HG03457 (cell line): ENCODE results near the gene FAM170A.

Experiments
- ATAC-seq: cut with Tn5 transposase; IDR thresholded peaks from one replicate; pipeline ENCODE4 v1.9.1; 2021; ENCODE audit warnings: moderate number of reproducible peaks; ENCODE audit not compliant: unreplicated experiment

FAM170A gene, protein sequence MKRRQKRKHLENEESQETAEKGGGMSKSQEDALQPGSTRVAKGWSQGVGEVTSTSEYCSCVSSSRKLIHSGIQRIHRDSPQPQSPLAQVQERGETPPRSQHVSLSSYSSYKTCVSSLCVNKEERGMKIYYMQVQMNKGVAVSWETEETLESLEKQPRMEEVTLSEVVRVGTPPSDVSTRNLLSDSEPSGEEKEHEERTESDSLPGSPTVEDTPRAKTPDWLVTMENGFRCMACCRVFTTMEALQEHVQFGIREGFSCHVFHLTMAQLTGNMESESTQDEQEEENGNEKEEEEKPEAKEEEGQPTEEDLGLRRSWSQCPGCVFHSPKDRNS

DNA sequence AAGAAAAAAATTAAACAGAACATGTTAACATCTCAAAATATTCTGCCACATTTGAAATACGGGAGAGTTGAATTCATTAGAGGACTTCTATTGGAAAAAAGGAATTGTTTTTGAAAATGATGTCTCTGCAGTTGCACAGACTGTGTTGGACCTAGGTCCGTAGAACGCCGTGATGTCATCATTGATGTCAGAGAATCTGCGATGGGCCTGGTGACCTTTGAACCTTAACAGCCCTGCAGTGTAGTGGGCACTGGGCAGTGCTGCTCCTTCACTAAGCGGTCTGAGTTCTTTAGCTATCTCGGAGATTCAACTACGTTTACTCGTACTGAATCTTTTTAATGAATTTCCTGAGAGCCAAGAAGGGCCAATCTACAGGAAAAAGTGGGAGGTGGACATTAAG is at the start of gene FAM170A:
TSS of gene FAM170A (plus strand) at position 220 of the 400 bp plus-strand sequence. CDS start 211 bp downstream, outside the sequence.
- ATAC-seq: no peak

- no peak for ATAC-seq
Measured at GRCh38 chr5:119582987-119583386, 46.4 kb upstream of the FAM170A start.

DNA sequence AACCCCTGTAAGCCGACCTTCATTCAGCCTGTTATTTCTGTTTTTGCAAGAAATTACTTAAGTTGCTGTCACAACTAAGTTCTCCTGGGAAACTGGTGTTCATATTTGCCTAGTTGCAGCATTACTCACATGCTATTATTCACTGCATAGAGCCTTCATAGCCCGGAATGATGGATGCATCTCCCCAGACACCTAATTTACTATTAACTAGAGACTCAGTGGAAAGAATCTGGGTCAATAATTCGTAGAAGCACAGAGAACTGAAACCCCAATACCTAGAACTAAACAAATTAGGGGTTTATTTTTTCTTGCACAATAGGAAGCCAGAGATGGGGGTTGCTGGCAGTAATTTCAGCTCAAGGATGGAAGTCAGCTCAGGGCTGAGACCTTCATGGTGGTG is 45.7 kb upstream of the FAM170A start:
- peak; percentile 96 for ATAC-seq

DNA sequence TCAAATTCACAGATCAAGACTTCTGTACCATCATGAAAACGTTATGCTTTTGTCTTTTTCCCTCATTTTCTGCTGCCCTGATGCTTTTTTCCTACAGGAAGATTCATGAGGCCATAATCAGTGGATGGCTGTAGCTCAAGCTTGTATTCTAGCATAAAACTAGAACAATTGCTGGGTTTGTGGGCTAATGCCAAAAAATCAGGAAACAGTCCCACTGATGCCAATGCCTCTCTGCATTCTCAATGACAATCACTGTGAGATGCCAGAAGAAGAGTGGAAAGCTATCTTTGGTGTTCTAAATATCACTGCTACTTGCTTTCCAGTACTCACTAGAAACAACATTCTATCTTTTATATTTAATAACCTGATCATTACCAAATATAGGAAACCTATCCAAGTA is 33.3 kb upstream of the FAM170A start:
- ATAC-seq: no peak

DNA sequence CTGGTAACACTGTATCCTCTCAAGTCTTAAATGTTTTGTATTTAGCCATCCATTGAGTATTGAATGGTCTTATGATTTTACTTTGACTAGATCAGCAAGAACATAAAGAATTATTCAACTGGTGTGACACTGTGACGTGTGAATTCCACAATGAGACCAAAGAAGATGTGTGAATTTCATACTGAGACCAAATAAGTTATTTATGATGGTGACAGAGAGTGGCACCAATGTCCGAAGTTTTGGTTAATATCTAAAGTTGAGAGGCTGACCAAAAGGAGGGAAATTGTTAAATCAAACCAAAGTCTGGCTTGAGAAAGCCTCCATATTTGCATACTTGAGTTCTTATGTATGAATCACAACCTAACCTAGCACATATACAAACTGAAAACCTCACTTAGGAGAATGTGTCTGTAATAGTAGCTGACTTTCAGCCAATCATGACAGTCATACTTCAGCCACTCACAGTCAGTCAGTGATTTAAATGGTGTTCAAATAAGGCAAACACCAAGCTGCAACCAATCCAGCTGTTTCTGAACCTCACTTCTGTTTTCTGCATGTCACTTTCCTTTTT is 31.5 kb upstream of the FAM170A start:
- peak; percentile 88 for ATAC-seq

GRCh38 chr5:119613937-119614336 is 15.4 kb upstream of the FAM170A start:
- ATAC-seq: no peak

GRCh38 chr5:119614838-119615237 is 14.5 kb upstream of the FAM170A start:
- ATAC-seq: no peak

DNA sequence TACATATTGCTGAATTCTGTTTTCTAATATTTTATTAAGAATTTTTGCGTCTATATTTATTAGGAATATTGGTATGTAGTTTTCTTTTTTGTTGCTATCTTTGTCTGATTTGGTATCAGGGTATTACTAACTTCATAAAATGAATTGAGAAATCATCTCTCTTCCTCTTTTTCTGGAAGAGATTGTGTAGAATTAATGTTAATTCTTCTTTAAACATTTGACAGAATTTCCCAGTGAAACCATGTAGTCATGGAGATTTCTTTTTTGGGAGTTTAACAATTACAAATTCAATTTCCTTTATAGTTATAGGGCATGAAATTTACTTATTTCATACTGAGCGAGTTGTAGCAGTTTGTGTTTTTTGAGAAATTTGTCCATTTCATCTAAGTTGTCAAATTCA is 3.3 kb upstream of the FAM170A start:
- ATAC-seq: no peak

DNA sequence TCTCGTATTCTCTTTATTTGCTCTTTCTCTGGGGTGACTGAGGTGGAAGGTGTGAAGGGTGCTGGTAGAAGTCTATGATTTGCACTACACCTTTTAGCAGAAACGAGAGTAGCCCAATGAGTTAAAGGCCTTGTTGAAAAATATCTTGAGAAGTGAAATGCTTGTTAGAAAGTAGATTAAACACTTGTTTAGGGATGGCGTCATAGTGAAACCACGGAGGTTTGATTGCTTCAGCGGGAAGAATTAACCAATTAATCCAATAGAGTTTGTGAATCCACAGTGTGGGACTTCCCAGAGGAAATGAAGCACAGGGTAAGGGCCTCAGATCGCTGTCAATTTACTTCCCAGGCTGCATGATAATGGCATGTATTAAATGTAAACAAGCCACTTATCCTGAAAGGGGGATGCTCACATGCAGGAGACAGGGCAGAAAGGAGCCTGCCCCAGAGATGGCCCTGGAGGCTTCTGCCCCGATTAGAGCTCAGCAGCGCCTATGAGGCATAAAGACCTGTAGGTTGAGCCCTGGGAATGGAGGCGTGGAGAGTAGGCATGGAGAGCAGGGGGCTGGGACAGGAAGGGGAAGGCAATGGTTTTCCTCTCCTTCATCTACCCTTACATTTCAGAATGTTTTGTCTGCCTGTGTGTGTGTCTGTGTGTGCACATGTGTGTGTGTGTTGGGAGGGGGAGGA is 1.5 kb downstream of the FAM170A start:
- ATAC-seq: no peak

DNA sequence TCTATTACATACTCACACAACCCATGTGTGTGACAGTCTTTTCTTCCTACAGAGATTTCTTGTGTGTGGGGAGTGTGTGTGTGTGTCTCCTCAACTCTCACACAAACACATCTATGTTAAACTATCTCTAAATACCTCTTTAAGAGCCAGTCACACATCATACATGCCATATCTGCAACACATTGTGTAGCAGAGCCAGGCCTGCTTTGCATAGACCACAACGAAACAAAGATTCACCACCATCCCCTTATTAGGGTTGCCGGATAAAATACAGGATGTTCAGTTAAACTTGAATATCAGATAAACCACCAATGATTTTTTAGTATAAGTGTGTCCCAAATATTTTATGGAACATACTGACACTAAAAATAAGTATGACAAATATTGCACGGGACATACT is 2.3 kb downstream of the FAM170A start:
- peak; percentile 68 for ATAC-seq

- ATAC-seq: no peak
Measured at GRCh38 chr5:119651486-119651885, 22.1 kb downstream of the FAM170A start.

- no peak for ATAC-seq
Measured at GRCh38 chr5:119655061-119655460, 25.7 kb downstream of the FAM170A start.

DNA sequence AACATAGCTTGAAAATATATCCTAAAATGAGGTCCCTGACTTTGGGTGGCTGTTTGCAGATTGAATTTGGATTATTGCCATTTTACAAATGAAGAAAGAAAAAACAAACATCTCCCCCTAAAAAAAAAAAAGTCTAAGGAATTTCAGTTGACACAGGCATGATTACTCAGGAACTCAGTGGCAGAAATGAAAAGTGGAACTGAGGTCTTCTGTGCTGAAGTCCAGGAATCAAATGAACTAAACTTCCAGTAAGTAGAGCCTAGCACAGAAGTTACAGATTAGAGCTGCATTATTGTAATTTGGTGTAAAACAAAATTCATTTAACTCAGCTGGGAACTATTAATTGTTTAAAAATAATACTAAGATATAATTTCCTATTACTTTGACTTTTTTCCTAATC is 26.7 kb downstream of the FAM170A start:
- no peak for ATAC-seq

DNA sequence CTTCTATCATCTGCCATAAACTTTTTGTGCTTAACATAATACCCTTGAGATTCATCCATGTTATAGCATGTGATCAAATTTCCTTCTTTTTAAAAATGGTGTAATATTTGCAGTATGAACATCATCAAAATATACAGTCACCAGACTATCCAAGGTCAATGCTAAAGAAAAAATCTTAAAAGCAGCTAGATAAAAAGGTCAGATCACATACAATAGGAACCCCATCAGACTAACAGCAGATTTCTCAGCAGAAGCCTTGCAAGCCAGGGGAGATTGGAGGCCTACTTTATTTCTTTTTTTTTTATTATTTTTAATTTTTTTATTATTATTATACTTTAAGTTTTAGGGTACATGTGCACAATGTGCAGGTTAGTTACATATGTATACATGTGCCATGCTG is 37.2 kb downstream of the FAM170A start:
- no peak for ATAC-seq

- ATAC-seq: no peak
Measured at GRCh38 chr5:119678351-119679028, 49.1 kb downstream of the FAM170A start.

DNA sequence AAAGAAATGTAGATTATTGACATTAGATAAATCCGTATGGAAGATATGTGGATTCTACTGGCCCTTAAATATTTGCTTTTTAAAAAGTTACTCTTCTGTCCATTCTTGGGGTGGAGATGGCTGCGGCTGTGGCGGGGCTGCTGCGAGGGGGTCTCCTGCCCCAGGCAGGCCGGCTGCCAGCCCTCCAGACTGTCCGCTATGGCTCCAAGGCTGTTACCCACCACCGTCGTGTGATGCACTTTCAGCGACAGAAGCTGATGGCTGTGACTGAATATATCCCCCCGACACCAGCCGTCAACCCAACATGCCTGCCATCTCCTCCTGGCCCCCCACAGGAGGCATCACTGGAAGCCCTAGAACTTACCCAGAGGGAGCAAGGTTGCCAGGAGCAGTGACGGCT is 50.7 kb downstream of the FAM170A start:
- ATAC-seq: no peak

GRCh38 chr5:119681734-119682133 is 52.4 kb downstream of the FAM170A start:
- no peak for ATAC-seq

GRCh38 chr5:119682372-119682771 is 53.0 kb downstream of the FAM170A start:
- ATAC-seq: no peak
